Umbilical cord (tissue), 2 donors: ENCODE data around the gene SLC38A3. TPM values are rescaled to one million over a fixed set of nuclear protein-coding genes. Genes with fewer than 3 reads are reported as not detected.

ENCODE experiments used
- DNase-seq: peaks from one replicate; pipeline ENCODE4 v3.0.0-alpha.2; 2015; ENCODE audit warnings: low spot score
- total RNA-seq: library from RNA; depleted of rRNA; stranded (reverse); fragments of >200 nt; gene quantifications from one replicate; pipeline ENCODE4 v1.2.3, GENCODE V29; 2014; ENCODE audit warnings: low replicate concordance; ENCODE audit not compliant: insufficient read depth

SLC38A3 gene
- total RNA-seq, result not detected

DNA sequence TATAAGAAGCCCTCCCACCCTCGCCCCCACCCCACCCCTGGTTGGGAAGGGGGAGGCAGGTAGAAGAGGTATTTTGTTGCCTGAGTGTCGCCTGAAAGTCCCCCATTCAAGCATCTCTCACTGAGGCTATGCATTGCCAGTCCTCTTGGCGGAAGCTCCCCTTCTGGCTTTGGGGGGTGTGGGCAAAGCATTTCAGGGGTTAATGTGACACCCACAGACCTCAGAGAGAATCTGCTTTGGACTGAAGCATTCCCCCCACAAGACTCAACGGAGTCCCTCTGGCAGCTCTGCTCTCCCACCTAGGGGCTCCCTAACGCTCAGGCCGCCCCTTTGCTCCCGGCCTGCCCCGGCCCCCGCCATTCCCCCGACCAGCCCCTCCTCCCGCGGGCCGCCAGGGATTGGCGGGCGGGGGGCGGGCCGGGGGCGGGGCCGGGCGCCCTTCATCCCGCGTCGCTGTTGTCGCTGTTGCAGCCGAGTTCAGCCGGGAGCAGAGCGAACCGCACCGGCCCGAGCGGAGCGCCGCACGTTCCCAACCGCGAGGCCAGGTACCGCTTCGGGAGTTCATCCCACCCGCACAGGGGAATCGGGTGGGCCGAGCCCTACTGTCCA lies at the start of gene SLC38A3:
SLC38A3 (plus strand) TSS at position 468 of the 609 bp plus-strand sequence. CDS start 8,929 bp downstream, outside the sequence.
- no peak for DNase-seq

DNA sequence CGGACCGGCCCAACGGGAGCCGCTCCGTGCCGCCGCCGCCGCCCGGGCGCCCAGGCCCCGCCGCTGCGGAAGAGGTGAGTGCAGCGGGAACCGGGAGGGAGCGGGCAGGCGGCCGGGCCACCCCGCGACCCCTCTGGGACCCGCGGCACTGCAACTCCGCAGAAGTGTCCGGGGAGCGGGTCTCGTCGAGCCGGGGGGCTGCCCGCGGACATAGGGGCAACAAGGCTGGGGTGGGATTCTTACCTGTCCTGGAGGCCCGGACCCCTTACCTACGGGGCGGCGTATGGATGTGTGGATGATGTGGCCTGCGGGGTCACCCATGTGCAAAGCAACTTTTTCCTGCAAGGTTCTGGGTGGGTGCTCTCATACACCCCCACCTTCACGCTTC lies 49.6 kb upstream of the SLC38A3 start:
- DNase-seq, result no peak

DNA sequence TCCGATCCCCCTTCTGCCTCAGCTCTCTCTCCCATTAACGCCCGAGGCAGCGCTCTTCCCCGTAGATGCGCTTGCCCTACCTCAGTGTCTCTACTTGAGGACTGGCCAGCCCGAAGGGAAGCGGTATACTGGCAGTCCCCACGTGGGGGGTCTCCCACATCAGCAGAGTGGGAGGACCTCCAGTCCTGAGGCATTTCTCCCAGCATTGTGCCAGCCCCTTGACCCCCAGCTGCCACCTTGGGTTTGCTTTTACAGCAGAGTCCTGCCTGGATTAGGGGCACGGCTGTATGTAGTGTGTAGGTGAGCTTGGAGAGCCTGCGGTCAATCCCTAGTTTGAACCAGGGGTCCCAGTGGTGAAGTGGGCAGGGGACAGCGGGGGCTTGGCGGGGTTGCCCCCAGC lies 49.2 kb upstream of the SLC38A3 start:
- DNase-seq, result no peak

DNA sequence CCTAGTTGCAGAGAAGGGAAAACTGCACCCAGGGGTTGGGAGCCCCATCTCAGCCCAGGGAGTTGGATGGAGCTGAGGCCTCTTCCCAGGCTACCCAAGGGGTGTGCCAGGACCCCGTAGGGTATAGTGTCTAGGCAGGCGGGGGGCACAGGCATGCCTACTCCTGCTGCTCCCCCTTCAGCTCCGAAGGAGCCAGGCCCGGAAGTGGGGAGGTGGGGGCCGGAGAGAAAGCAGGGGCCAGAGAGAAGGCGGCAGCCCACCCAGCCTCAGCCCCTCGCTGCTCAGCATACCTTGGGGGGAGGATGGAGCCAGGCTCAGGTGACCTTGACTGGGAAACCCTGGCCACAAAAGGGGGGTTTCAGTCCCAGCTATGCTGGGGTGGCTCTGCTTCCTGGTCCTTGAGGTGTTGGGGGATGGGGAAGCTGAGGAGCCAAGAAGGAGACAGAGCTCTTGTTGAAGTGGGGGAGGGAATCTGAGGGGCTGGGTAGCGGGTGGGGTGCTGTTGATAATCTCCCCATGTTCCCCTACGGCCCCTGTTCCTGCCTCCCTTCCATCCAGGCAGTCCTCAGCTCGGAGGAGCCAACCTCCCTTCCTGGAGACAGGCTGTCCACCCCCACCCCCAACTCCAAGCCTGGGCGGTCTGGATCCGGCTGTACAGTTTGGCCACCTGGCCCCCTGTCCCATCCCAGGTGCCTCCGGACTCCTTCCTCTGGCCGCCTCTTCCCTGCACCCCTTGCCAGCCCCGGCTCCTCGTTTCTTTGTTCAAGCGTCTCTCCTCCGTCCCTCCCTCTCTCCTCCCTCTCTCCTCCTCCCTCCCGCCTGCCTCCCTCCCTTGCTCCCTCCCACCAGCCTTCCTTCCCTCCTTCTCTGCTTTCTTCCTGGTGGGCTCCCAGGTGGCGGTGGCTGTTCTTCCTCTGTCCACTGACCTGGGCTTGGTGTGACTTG lies 48.2 kb upstream of the SLC38A3 start:
- DNase-seq, result peak; percentile 67

DNA sequence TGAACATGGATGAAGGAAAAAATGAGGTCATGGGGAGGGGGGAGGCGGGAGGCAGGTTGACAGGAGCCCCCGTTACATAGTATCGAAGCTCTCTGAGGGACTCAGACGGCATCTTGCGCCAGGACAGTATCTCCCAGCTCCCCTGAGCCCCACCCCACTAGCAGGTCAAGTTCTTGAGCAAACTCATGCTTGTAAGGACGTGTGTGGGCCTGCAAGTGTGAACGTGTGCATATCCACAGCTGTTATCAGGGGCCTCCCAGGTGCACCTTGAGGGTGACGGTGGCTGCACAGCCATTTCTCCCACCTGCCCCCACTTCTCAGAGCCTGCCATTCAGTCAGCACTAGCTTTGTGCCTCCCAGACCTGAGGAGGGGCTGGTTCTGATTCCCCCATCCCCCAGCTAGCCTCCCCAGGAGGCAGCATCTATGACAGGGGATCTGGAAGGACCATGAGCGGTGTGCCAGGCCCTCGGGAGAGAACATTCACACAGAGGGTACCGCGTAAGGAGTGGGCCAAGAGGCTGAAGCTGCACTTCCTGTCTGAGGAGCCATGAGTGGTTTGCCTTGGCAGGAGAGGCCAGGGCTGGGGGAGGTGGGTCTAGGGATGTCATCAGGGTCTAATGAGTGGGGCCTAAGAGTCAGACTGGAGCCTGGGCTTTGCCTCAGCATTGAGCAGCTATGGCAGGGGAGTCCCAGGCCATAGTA lies 47.1 kb upstream of the SLC38A3 start:
- DNase-seq, result peak; percentile 81

DNA sequence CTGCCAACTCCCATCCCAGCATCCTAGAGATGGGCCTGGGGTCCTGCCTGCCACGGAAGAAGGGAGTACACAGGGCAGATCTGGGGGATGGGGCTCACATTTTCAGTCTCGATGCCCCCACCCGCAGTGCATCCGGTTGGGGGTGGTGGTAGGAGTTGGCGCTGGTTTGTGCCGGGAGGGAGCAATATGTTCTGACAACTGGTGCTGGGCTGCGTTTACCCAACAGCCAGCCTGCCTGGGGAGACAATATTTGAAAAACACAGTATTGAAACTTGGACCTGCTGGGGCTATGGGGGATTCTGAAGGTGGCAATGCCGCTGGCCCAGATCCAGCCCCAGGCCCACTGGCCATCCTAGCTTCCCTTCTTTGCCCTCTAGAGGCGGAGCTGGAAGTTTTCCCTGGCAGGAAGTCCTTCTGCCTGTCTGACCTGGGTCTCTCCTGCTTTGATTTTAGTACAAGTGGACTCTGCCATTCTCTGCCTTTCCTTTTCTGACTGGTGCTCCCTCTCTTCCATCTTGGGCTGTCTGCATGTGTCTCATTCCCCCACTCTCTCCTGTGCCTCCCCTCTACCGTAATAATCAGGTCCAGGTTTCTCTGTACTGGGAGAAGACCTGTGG lies 46.4 kb upstream of the SLC38A3 start:
- no peak for DNase-seq

DNA sequence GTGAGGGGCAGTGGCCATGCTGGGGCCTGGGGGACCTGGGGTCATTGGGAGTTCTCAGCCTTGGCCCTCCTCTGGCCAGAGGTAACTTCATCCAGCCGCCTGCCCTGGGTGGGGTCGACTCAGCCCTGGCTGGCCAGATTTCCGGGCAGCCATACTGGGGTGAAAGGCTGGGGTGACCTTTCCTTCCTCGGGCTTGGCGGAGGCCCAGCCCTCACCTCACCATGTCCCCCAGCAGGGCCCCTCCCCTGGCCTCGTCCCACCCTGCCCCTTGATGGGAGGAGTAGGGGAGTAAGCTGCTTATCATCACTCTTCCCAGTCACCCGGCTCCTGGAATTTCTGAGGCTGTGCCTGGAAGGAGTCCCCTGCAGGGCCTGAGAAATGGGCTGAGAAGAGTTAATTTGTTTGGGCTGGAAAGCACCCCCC lies 44.5 kb upstream of the SLC38A3 start:
- peak; percentile 48 for DNase-seq

DNA sequence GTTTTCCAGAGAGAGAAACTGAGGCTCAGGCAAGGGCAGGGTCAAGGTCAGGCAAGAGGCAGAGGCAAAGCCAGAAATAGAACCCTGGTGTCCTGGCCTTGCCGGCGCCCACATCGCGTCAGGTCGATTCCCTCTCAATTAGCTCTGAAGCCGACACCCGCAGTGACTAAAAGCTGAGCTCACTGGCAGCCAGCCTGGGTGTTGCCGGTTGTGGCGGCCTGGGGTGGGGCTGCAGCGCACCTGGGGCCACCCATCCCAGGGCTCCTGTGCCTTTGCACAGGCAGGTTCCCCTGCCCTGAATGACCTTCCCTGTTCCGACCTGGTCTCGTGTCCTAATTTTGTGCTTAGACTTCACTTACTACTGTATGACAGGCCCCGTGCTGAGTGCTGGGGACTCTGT lies 43.8 kb upstream of the SLC38A3 start:
- DNase-seq, result no peak

DNA sequence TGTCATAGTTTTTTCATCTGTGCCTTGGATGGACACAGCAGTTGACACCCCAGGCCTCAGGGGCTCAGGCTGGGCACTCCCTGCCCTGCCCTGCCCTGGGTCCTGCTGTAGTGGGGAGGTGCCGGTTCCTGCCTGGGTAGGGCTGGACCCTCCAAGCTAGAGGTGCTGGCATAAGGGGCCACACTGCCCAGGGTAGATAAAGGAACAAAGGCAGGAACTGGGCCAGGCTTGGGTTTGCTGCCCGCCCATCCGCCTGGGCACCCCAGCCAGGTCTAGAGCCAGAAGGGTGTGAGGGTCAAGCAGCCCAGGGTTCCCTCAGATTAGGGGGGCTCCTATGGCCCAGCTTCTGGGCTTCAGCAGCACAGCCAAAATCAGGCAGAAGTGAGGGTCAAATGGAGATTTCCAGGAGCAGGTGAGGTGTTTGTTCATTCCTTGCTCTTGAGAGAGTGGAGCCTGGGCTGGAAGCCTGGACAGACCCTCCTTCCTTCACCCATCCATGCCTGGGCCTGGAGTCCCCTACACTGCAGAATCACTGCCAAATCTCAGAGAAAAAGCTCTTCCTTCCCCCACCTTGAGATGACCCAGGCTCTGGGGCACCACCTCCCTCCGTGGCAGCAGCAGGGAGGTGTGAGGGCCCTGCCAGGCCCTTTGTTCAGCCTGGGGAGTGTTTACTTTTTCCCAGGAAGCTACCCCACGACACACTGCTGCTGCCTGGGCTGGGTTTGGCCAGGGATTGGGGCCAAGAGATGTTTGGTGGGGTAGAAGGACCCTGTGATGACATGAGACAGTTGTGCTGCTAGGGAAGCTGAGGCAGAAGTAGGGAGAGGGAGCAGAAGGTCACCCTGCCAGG lies 42.8 kb upstream of the SLC38A3 start:
- no peak for DNase-seq

DNA sequence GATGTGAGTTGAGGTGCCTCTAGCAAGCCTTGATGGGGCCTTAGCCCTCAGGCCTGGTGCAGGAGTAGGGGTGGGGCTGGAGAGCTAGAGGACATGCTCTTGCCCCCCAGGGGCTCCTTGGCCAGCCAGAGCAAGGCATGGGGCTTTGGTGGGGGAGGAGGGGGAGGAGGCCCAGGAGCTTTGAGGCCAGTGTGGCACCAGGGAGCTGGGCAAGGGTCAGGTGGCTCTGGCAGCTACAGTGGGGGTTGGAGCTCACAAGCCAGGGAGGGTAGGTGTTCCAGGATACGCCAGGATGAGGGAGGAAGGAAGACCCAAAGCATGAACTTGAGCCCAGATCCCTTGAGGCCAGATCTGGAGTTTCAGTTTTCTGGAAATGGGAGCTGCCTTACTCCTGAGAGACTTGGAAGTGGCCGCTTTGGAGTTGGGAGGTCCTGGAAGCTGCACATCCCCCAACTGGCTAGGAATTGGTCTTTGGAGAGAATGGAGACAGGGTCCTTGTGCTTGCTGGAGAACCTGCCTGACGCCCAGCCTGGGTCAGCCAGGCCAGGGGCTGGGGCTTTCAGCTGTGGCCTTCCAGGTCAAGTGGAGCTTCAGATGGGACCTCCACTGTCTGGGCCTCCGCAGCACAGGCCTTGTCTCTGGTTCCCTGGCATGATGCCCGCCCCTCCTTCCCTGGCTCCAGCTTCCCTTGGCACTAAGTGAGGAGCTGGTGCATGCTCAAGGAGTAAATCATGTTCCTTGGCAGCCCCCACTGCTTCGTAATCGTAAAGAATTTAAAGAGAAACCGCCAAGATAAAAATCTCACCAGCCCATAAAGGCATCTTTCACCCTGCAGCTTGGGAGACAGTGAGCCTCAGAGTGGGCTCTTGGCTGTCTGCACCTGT lies 41.3 kb upstream of the SLC38A3 start:
- peak; percentile 83 for DNase-seq

DNA sequence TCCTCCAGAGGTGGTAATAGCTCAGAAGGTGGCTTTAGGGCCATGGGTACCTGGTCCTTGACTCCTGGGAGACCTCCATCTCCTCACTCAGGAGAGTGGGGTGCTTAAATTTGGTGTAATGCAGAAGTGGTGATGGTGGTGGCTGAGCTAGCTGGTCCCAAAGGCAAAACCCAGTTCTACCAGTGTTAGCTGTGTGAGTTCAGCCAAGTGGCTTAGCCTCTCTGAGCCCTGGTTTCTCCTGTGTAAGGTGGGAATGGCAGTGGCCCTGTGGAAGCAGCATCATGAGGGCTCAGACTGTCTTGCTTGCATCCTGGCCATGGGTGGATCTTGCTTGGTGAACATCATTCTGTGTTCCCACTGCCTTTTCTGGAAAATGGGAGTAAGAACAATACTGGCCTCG lies 40.6 kb upstream of the SLC38A3 start:
- DNase-seq, result no peak

DNA sequence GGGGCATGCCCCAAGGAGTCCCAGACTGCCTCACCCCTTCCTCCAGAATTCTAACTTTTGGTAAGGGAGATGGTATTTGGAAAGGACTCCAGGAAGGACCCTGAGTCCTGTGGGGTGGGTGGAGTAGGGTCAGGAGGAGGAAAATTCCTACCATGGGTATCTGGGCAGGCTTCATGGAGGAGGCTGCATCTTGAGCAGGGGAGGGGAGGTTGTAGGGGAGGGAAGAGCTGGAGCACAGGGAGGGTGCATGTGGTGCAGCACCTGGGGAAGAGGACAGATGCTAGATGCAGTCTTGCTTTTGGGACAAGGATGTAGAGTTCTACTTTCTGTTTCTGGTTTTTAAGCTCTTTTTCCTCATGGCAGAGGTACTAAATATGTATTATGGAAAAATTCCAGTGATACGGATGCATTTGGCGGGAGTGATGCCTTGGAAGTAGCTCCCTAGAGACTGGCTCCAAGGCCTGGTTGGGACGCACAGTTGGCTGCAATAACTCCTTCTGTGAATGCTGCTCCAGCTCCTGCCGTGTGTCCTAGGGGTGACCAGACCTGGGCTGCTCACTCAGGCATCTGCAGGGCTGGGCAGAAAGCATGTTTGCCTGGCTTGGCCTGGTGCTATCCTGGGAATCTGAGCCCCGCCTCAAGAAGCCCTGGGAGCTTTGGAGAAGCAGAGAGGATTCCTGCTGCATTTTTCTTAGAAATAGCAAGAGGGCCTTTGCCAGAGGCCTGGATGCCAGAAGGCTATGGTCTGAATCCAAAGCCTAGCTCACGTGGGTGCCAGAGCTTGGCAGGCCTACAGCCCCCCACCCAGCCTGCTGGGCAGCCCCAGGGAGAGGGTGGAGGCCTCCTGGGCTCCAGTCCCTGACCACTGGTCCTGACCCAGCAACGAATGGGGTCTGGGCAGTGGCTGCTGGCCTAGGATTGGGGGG lies 39.8 kb upstream of the SLC38A3 start:
- peak; percentile 88 for DNase-seq

DNA sequence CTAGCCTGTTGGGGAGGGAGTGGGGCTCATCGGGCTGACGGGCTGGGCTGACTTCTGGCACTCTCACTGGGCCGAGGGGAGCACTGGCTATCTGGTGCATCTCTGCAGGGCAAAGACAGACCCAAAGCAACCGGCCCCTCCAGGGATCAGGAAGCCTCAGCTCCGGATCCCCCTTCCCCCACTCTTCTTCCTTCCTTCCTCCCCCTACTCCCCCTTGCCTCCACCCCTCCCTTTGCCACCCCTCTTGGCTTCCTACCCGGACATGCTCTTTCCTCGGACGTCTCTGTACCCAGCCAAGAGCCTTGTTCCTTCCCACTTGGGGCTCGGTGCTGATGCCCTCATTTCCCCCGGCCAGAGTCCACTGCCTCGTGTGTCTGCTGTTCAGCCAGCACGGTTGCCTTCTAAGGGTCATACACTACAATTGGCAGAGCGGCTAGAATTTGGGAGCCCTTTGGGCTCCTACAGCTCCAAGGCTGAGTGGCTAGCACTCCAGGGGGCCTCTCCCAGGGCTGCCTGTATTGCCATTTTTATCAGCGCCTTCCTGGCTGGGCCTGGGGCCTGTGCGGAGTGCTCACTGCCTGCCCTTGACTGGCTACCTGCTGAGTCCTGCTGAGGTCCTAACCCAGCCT lies 39.0 kb upstream of the SLC38A3 start:
- DNase-seq, result peak; percentile 41

DNA sequence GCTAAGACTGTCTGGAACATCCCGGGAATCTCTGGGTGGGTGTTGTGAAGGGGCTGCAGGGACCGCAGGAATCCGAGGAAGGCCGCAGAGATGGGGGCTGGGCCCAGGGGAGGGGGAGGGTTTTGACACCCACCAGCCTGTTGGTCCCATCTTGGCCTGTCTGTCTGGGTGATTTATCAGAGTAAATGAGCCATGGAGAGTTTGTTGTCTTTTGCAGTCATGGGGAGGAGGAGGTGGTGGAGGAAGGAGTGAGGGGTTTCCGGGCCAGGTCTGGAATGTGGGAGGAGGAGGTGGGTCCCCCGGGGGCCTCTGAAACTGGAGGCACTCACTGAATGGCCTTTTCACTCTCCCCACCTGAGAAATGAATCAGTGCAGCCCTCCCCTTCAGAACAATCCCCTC lies 38.5 kb upstream of the SLC38A3 start:
- DNase-seq, result no peak

DNA sequence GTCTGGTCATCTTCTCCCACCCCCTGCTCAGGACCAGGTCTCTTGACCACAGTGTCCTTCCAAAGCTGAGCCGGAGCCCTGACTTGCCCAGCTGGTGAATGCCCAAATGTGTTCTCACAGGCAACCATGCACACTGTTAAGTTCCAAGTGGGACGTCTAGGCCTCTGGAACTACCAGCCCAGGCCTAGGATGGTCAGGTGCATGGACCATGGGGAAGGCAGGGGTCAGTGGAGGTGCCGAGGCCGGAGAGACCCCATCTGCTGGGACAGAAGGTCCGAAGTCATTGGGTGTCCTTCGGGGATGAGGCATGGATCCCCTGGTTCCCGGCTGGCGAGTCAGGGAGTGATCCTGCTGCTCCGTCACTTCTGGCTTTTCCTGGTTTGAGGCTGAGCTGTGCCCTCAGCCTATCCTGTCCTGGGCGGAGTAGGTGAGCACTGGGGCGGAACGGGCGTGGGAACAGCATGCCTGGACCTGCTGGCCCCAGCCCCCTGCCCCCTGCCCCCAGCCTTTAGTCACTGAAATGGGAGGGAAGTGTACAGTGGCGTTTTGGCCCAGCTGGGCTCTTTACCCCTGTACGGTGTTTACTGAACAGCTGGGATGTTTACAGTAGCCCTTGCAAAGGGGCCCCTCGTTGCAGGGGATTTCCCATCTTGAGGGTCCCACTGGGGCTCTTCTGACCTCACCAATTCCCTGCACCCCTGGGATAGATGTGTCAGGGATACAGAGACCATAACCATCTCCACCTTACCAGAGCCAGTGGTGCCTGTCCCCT lies 37.8 kb upstream of the SLC38A3 start:
- no peak for DNase-seq

DNA sequence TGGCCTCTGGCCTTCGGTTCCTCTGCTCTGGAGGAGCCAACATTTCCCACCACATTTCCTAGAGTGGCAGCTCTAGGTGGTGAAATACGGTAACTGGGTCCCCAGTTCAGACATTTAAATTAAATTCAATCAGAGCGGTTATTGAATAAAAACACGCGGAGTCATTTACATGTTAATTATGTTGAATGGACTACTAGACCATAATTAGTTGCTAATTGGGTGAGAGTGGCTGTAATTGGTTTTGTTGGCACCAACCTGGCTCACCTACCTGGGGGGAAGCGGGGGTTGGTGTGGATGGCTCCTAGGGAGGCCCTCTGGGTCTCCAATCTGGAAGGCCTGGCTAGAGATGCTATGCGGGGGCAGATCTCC lies 37.2 kb upstream of the SLC38A3 start:
- DNase-seq, result no peak

DNA sequence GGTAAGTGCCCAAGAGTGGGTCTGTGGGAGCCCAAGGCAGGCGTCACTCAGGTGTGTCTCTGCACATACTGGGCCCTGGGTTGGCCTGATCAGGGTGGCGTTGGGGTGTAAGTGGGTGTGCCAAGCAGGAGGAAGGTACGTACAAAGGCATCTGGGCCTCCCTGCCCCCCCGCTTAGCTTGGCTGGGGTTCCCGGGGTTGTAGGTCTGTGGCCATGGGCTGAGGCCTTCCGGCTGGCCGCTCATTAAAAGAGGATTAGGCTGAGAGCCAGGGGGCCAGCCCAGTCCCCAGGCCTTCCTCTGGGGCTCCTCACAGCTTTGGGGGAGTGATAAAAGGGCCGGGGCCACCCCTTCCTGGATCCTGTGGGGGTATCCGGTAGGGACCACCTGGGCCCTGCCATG lies 36.7 kb upstream of the SLC38A3 start:
- DNase-seq, result no peak

DNA sequence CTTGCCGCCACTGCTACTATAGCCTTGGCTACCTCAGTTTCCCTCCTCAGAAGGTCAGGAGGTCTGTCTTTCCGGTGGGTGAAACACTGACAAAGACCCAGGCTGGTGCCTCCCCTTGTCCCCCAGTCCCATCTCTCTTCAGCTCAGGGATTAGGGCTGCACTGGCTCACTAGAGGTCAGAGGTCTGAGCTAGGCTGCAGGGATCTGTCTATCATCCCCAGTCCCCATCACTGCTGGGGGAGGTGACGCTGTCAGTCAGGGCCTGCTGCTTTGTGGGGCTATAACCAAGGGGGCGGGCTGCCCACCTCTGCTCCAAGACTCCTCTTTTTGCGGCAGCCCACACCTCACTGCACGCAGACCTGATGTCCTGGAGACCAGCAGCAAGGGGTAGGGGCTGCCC lies 36.3 kb upstream of the SLC38A3 start:
- no peak for DNase-seq
